ENCODE measurements around the gene TADA2B. TPM values are rescaled to one million over a fixed set of nuclear protein-coding genes. Genes with fewer than 3 reads are reported as not detected.

The TADA2B gene
- total RNA-seq, 1 experiment from 2014 or later, result 14.3 TPM

DNA sequence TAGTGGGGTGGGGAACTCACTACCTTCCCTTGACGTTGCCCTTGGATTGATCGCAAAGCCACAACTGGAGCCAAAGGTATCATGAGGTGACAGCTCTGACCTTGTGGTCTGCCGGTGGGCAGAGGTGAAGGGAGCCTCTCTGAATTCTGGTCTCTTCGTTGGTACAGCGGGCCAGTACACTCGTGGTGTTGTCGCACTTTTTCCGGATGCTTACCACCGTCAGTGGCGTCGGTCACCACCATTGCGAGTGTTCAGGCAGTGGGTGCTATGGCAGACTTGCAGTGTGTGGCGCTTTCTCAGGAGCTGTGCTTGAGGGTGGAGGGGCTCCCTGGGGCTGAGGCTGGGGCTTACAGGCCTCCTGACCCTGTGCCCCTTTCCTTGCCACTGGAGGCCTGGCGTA is 29.9 kb downstream of the TADA2B start:
- no peak overlapping the region for H3K4me3 Mint-ChIP-seq
- no peaks in the 10 kb centered on the region for H3K9me3 Mint-ChIP-seq
- H3K36me3 Mint-ChIP-seq, result no peaks in the 10 kb centered on the region
- ChIA-PET POLR2A (no interaction called here), CTCF (interaction anchor here (0.6 to 1.1 kb wide), 3 partner anchors 9 to 164 kb away, joined by 3 to 6 read pairs (median 4); a partner anchor contains a TSS)
- TF ChIP-seq RELA (CRISPR knock-in tag; IDR thresholded peaks at IDR 0.05; ENCODE audit: borderline replicate concordance) (no peak), JUN (CRISPR knock-in tag; IDR thresholded peaks at IDR 0.05) (no peak), RORB (CRISPR knock-in tag; IDR thresholded peaks at IDR 0.05) (no peak), ZNF671 (CRISPR knock-in tag; IDR thresholded peaks at IDR 0.05) (no peak), EMX1 (CRISPR knock-in tag; IDR thresholded peaks at IDR 0.05) (no peak), NFATC4 (CRISPR knock-in tag; IDR thresholded peaks at IDR 0.05) (no peak), GABPB1 (CRISPR knock-in tag; IDR thresholded peaks at IDR 0.05) (no peak), NFYB (CRISPR knock-in tag; conservative IDR thresholded peaks at IDR 0.05; ENCODE audit: low read depth) (no peak)
- TF ChIP-seq, protein P1, sequence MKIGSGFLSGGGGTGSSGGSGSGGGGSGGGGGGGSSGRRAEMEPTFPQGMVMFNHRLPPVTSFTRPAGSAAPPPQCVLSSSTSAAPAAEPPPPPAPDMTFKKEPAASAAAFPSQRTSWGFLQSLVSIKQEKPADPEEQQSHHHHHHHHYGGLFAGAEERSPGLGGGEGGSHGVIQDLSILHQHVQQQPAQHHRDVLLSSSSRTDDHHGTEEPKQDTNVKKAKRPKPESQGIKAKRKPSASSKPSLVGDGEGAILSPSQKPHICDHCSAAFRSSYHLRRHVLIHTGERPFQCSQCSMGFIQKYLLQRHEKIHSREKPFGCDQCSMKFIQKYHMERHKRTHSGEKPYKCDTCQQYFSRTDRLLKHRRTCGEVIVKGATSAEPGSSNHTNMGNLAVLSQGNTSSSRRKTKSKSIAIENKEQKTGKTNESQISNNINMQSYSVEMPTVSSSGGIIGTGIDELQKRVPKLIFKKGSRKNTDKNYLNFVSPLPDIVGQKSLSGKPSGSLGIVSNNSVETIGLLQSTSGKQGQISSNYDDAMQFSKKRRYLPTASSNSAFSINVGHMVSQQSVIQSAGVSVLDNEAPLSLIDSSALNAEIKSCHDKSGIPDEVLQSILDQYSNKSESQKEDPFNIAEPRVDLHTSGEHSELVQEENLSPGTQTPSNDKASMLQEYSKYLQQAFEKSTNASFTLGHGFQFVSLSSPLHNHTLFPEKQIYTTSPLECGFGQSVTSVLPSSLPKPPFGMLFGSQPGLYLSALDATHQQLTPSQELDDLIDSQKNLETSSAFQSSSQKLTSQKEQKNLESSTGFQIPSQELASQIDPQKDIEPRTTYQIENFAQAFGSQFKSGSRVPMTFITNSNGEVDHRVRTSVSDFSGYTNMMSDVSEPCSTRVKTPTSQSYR (CRISPR knock-in tag; IDR thresholded peaks at IDR 0.05), result no peak
- TF ChIP-seq, protein P2, sequence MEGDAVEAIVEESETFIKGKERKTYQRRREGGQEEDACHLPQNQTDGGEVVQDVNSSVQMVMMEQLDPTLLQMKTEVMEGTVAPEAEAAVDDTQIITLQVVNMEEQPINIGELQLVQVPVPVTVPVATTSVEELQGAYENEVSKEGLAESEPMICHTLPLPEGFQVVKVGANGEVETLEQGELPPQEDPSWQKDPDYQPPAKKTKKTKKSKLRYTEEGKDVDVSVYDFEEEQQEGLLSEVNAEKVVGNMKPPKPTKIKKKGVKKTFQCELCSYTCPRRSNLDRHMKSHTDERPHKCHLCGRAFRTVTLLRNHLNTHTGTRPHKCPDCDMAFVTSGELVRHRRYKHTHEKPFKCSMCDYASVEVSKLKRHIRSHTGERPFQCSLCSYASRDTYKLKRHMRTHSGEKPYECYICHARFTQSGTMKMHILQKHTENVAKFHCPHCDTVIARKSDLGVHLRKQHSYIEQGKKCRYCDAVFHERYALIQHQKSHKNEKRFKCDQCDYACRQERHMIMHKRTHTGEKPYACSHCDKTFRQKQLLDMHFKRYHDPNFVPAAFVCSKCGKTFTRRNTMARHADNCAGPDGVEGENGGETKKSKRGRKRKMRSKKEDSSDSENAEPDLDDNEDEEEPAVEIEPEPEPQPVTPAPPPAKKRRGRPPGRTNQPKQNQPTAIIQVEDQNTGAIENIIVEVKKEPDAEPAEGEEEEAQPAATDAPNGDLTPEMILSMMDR (IDR thresholded peaks at IDR 0.05), result no peak
- TF ChIP-seq, protein P3, sequence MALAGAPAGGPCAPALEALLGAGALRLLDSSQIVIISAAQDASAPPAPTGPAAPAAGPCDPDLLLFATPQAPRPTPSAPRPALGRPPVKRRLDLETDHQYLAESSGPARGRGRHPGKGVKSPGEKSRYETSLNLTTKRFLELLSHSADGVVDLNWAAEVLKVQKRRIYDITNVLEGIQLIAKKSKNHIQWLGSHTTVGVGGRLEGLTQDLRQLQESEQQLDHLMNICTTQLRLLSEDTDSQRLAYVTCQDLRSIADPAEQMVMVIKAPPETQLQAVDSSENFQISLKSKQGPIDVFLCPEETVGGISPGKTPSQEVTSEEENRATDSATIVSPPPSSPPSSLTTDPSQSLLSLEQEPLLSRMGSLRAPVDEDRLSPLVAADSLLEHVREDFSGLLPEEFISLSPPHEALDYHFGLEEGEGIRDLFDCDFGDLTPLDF (CRISPR knock-in tag; IDR thresholded peaks at IDR 0.05), result no peak
- TF ChIP-seq, protein P4, sequence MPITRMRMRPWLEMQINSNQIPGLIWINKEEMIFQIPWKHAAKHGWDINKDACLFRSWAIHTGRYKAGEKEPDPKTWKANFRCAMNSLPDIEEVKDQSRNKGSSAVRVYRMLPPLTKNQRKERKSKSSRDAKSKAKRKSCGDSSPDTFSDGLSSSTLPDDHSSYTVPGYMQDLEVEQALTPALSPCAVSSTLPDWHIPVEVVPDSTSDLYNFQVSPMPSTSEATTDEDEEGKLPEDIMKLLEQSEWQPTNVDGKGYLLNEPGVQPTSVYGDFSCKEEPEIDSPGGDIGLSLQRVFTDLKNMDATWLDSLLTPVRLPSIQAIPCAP (CRISPR knock-in tag; IDR thresholded peaks at IDR 0.05), result no peak
- TF ChIP-seq, protein P5, sequence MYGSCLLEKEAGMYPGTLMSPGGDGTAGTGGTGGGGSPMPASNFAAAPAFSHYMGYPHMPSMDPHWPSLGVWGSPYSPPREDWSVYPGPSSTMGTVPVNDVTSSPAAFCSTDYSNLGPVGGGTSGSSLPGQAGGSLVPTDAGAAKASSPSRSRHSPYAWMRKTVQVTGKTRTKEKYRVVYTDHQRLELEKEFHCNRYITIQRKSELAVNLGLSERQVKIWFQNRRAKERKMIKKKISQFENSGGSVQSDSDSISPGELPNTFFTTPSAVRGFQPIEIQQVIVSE (CRISPR knock-in tag; IDR thresholded peaks at IDR 0.05; ENCODE audit: borderline replicate concordance), result no peak
- DNase-seq (ENCODE audit: low spot score), result no peak
- no peak for ATAC-seq
- peaks cover 11% of the 10 kb centered on the region for H3K4me1 Mint-ChIP-seq
- no peak overlapping the region for H3K27ac Mint-ChIP-seq
- H3K27me3 Mint-ChIP-seq (ENCODE audit: low read depth), result peaks cover 43% of the 10 kb centered on the region

DNA sequence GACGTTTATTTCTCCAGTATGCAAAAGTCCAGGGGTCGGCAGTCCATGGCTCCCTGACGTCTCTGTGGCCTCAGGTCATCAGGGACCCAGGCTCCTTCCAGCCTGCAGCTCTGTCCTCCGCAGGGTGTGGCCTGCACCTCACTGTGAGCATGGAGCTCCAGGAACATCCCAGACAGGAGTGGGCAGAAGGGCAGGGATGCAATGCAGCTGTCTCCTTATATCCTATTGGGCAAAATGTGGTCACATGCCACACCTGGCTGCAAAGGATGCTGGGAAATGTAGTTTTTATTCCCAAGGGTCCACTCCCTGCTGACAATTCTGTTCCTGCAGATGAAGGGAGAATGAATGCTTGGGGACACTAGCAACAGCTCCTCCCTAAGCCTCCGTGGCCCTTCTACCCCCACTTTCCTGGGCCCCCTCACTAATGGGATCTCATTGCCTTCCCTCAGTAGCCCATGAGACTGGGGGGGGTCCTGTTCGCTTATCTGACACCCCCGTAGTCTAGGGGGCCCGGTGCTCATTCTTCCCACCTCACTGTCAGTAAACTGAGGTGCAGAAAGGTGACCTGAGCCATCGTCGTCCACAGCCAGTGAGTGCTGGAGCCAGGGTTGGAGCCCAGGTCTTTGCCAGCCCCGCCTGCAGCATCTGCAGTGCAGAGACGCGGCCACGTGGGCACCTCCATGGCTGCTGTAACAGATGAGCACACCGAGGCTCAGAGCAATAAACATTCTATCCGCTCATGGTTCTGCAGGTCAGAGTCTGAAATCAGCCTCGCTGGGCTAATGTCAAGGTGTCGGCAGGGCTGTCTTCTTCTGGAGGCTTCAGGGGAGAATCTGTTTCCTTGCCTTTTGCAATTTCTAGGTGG is 30.6 kb downstream of the TADA2B start:
- POLR2A ChIA-PET, result no interaction called here
- Mint-ChIP-seq H3K4me3 (no peak overlapping the region), H3K27ac (no peak overlapping the region), H3K36me3 (no peaks in the 10 kb centered on the region), H3K9me3 (no peaks in the 10 kb centered on the region), H3K4me1 (peaks cover 8% of the 10 kb centered on the region), H3K27me3 (ENCODE audit: low read depth) (peaks cover 39% of the 10 kb centered on the region)
- DNase-seq (ENCODE audit: low spot score), result peak; percentile 52
- CTCF ChIA-PET, result interaction anchor here (0.6 to 1.1 kb wide), 3 partner anchors 8 to 112 kb away, joined by 3 to 6 read pairs (median 4); a partner anchor contains a TSS
- TF ChIP-seq MYBL2 (CRISPR knock-in tag; IDR thresholded peaks at IDR 0.05), result no peak
- TF ChIP-seq ZNF671 (CRISPR knock-in tag; IDR thresholded peaks at IDR 0.05), result no peak
- TF ChIP-seq, protein P3 (CRISPR knock-in tag; IDR thresholded peaks at IDR 0.05), result no peak
- no peak for TF ChIP-seq ZNF423 (CRISPR knock-in tag; IDR thresholded peaks at IDR 0.05)
- TF ChIP-seq, protein P6, sequence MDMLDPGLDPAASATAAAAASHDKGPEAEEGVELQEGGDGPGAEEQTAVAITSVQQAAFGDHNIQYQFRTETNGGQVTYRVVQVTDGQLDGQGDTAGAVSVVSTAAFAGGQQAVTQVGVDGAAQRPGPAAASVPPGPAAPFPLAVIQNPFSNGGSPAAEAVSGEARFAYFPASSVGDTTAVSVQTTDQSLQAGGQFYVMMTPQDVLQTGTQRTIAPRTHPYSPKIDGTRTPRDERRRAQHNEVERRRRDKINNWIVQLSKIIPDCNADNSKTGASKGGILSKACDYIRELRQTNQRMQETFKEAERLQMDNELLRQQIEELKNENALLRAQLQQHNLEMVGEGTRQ (CRISPR knock-in tag; IDR thresholded peaks at IDR 0.05), result peak; percentile 97
- TF ChIP-seq JUN (CRISPR knock-in tag; IDR thresholded peaks at IDR 0.05), result no peak
- no peak for TF ChIP-seq KAT7 (CRISPR knock-in tag; IDR thresholded peaks at IDR 0.05; ENCODE audit: borderline replicate concordance)
- no peak for TF ChIP-seq IRF2 (CRISPR knock-in tag; IDR thresholded peaks at IDR 0.05; ENCODE audit: borderline replicate concordance, low read depth)
- TF ChIP-seq, protein P7, sequence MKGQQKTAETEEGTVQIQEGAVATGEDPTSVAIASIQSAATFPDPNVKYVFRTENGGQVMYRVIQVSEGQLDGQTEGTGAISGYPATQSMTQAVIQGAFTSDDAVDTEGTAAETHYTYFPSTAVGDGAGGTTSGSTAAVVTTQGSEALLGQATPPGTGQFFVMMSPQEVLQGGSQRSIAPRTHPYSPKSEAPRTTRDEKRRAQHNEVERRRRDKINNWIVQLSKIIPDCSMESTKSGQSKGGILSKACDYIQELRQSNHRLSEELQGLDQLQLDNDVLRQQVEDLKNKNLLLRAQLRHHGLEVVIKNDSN (CRISPR knock-in tag; IDR thresholded peaks at IDR 0.05), result peak; percentile 97
- no peak for TF ChIP-seq RORB (CRISPR knock-in tag; IDR thresholded peaks at IDR 0.05)
- TF ChIP-seq NFYB (CRISPR knock-in tag; conservative IDR thresholded peaks at IDR 0.05; ENCODE audit: low read depth), result peak; percentile 71
- ATAC-seq, result peak; percentile 49

Data from WTC11 (cell line).